Suprapubic skin (tissue), 4 donors: ENCODE measurements around the gene CEND1. TPM values are rescaled to one million over a fixed set of nuclear protein-coding genes. Genes with fewer than 3 reads are reported as not detected.

Experiments
- DNase-seq, 2 donors: peaks; one replicate each; pipeline ENCODE4 v3.0.0-alpha.2; 2019; ENCODE audit warnings: low spot score in 2 of 2
- H3K27ac ChIP-seq: fragments of 200-600 bp; sonication (generic); one replicate; pipeline ENCODE4 v1.5.1; 2019
- H3K27me3 ChIP-seq: fragments of 200-600 bp; sonication (generic); one replicate; pipeline ENCODE4 v1.5.1; 2019
- H3K36me3 ChIP-seq: fragments of 200-600 bp; sonication (generic); one replicate; pipeline ENCODE4 v1.5.1; 2019
- H3K4me1 ChIP-seq: fragments of 200-600 bp; sonication (generic); one replicate; pipeline ENCODE4 v1.5.1; 2019
- H3K4me3 ChIP-seq: fragments of 200-600 bp; sonication (generic); one replicate; pipeline ENCODE4 v1.5.1; 2019; ENCODE audit warnings: mild to moderate bottlenecking
- H3K9me3 ChIP-seq: fragments of 200-600 bp; sonication (generic); one replicate; pipeline ENCODE4 v1.5.1; 2019
- CTCF ChIP-seq, 2 donors: fragments of 200-600 bp in 1 of 2; fragments of 450-650 bp in 1 of 2; sonication (generic) in 1 of 2; IDR thresholded peaks; one replicate each; pipeline ENCODE4 v1.5.1; 2016 to 2019; ENCODE audit warnings: antibody characterized with exemption in 2 of 2, mild to moderate bottlenecking in 1 of 2, moderate library complexity in 1 of 2
- EP300 ChIP-seq: sonication (generic); formaldehyde crosslinking; IDR thresholded peaks from one replicate; pipeline ENCODE4 v1.6.1; 2017; ENCODE audit warnings: antibody characterized with exemption
- POLR2A ChIP-seq, 2 donors: fragments of 450-650 bp; IDR thresholded peaks; one replicate each; pipeline ENCODE4 v1.6.1; 2017; ENCODE audit warnings: antibody characterized with exemption in 2 of 2, mild to moderate bottlenecking in 2 of 2, moderate library complexity in 2 of 2
- POLR2AphosphoS5 ChIP-seq, 3 donors: sonication (generic); formaldehyde crosslinking; IDR thresholded peaks; one replicate each; pipeline ENCODE4 v1.6.1; 2017; ENCODE audit warnings: antibody characterized with exemption in 3 of 3
- WGBS: methylation state at CpG from one replicate; pipeline ENCODE4 v1.1.5; 2018; 5-methylcytosine and 5-hydroxymethylcytosine counted together
- total RNA-seq, 4 donors: library from RNA; depleted of rRNA; stranded (reverse); fragments of >200 nt; gene quantifications; one replicate each; pipeline ENCODE4 v1.1.0, GENCODE V29; 2016

The CEND1 gene
- total RNA-seq, 4 donors from 2014 or later, result not detected

- TF ChIP-seq POLR2AphosphoS5 (IDR thresholded peaks at IDR 0.05) (no peak), POLR2A (IDR thresholded peaks at IDR 0.05) (no peak), EP300 (no peak), CTCF (IDR thresholded peaks at IDR 0.05) (no peak)
- H3K4me3 ChIP-seq, result no peak overlapping the region
- 72% methylated on average over 13 of the region's 36 CpGs for WGBS
- H3K9me3 ChIP-seq, result no peaks in the 10 kb centered on the region
- H3K27ac ChIP-seq, result no peak overlapping the region
- no peaks in the 10 kb centered on the region for H3K36me3 ChIP-seq
- DNase-seq, result no peak
- H3K27me3 ChIP-seq, result no peaks in the 10 kb centered on the region
- peaks cover 30% of the 10 kb centered on the region for H3K4me1 ChIP-seq
Observed at GRCh38 chr11:782264-783174, 7.4 kb downstream of the CEND1 start.

GRCh38 chr11:779955-780532 lies 9.8 kb downstream of the CEND1 start:
- DNase-seq, result no peak
- WGBS, result 100% methylated on average over 7 of the region's 16 CpGs
- Histone ChIP-seq H3K27ac (no peak overlapping the region), H3K9me3 (no peaks in the 10 kb centered on the region), H3K36me3 (no peaks in the 10 kb centered on the region), H3K4me3 (no peak overlapping the region), H3K27me3 (no peaks in the 10 kb centered on the region), H3K4me1 (peaks cover 49% of the 10 kb centered on the region)
- no peak for TF ChIP-seq POLR2A (IDR thresholded peaks at IDR 0.05)
- TF ChIP-seq POLR2AphosphoS5 (IDR thresholded peaks at IDR 0.05), result no peak
- TF ChIP-seq CTCF (IDR thresholded peaks at IDR 0.05), result no peak
- no peak for TF ChIP-seq EP300

- WGBS, result 100% methylated on average over 5 of the region's 23 CpGs
Observed at GRCh38 chr11:778976-779954, 10.6 kb downstream of the CEND1 start.

GRCh38 chr11:777288-778255 lies 12.3 kb downstream of the CEND1 start, which contains the start of gene GATD1:
GATD1 (minus strand) TSS chr11:777487; CDS start chr11:777462, 25 bp downstream.
- H3K4me1 ChIP-seq, result peaks cover 40% of the 10 kb centered on the region
- H3K27ac ChIP-seq, result peak within 1 kb of the TSS; percentile 85
- no peak for TF ChIP-seq EP300
- TF ChIP-seq POLR2AphosphoS5 (IDR thresholded peaks at IDR 0.05), result no peak
- peak in 1 of 2 donors; percentile 73 for TF ChIP-seq POLR2A (IDR thresholded peaks at IDR 0.05)
- no peak for TF ChIP-seq CTCF (IDR thresholded peaks at IDR 0.05)
- H3K4me3 ChIP-seq, result peak within 1 kb of the TSS; percentile 97
- under 1% methylated on average over 21 of the region's 110 CpGs for WGBS
- H3K9me3 ChIP-seq, result no peaks in the 10 kb centered on the region
- peak; percentile 93 to 95 for DNase-seq
- H3K36me3 ChIP-seq, result peaks cover 17% of the 10 kb centered on the region
- H3K27me3 ChIP-seq, result no peaks in the 10 kb centered on the region

More at GRCh38 chr11:778976-779954, 10.6 kb downstream of the CEND1 start:
- Histone ChIP-seq H3K9me3 (no peaks in the 10 kb centered on the region), H3K27ac (no peak overlapping the region), H3K4me3 (no peak overlapping the region), H3K36me3 (peaks cover under 1% of the 10 kb centered on the region), H3K4me1 (peaks cover 53% of the 10 kb centered on the region), H3K27me3 (no peaks in the 10 kb centered on the region)
- TF ChIP-seq POLR2AphosphoS5 (IDR thresholded peaks at IDR 0.05) (no peak), CTCF (IDR thresholded peaks at IDR 0.05) (no peak)
- no peak for DNase-seq
